Prostate gland (tissue), 2 donors: Measurements from ENCODE around the gene MCM6. TPM values are rescaled to one million over a fixed set of nuclear protein-coding genes. Genes with fewer than 3 reads are reported as not detected.
"Not testable (repeated sequence)": the region's sequence is repeated elsewhere in the genome, so short reads cannot be mapped to it uniquely, and the experiment has no call there.

ENCODE experiments used
- DNase-seq: peaks from one replicate; pipeline ENCODE4 v3.0.0-alpha.2; 2019; ENCODE audit warnings: low spot score
- H3K27ac ChIP-seq, 2 donors: fragments of 200-600 bp; sonication (generic); 2 replicates each; pipeline ENCODE4 v1.5.1; 2017 to 2019
- H3K27me3 ChIP-seq: fragments of 200-600 bp; sonication (generic); replicated peaks from 2 replicates; pipeline ENCODE4 v1.5.1; 2019; ENCODE audit not compliant: insufficient read depth
- H3K36me3 ChIP-seq, 2 donors: fragments of 200-600 bp; sonication (generic); 1 replicate in 1 of 2; 2 replicates in 1 of 2; pipeline versions ENCODE4 v1.5.1 to v1.8.1; 2017 to 2019
- H3K4me1 ChIP-seq: fragments of 200-600 bp; sonication (generic); replicated peaks from 2 replicates; pipeline ENCODE4 v1.5.1; 2019
- H3K4me3 ChIP-seq, 2 donors: fragments of 200-600 bp; sonication (generic); 2 replicates each; pipeline ENCODE4 v1.5.1; 2017 to 2019
- H3K9me3 ChIP-seq: fragments of 200-600 bp; sonication (generic); 2 replicates; pipeline ENCODE4 v1.5.1; 2017
- CTCF ChIP-seq, 4 experiments: fragments of 200-600 bp in 2 of 4; fragments of 450-650 bp in 2 of 4; sonication (generic) in 2 of 4; IDR thresholded peaks; 1 replicate in 3 of 4; 2 replicates in 1 of 4; pipeline ENCODE4 v1.5.1; 2016 to 2019; ENCODE audit warnings: antibody characterized with exemption in 4 of 4, mild to moderate bottlenecking in 2 of 4, moderate library complexity in 2 of 4
- POLR2A ChIP-seq: fragments of 450-650 bp; IDR thresholded peaks from one replicate; pipeline ENCODE4 v1.6.1; 2016; ENCODE audit warnings: antibody characterized with exemption, mild to moderate bottlenecking
- POLR2AphosphoS5 ChIP-seq: sonication (generic); formaldehyde crosslinking; IDR thresholded peaks from one replicate; pipeline ENCODE4 v1.6.1; 2017; ENCODE audit warnings: antibody characterized with exemption
- WGBS: methylation state at CpG from one replicate; pipeline ENCODE4 v1.1.5; 2018; 5-methylcytosine and 5-hydroxymethylcytosine counted together
- intact Hi-C: fragments of 100-400 bp; cut with DNase I; formaldehyde crosslinking; loops from one replicate; pipeline ENCODE4 v1.14.2; 2022
- total RNA-seq, 2 donors: library from RNA; depleted of rRNA; stranded (reverse); fragments of >200 nt; gene quantifications; one replicate each; pipeline ENCODE4 v1.1.0, GENCODE V29; 2016

Gene MCM6
- total RNA-seq, 2 donors from 2014 or later, result 6.8 to 19.8 TPM

GRCh38 chr2:135890149-135890548, 13.9 kb upstream of the MCM6 start:
- H3K4me1 ChIP-seq, result no peaks in the 10 kb centered on the region
- H3K4me3 ChIP-seq, result no peak overlapping the region
- H3K9me3 ChIP-seq, result no peaks in the 10 kb centered on the region
- H3K27ac ChIP-seq, result no peak overlapping the region
- TF ChIP-seq POLR2A (no peak), CTCF (IDR thresholded peaks at IDR 0.05) (no peak), POLR2AphosphoS5 (no peak)
- WGBS, result 94% methylated on average over 4 of the region's 4 CpGs
- intact Hi-C loops, result no loop called here
- no peak for DNase-seq
- no peaks in the 10 kb centered on the region for H3K36me3 ChIP-seq
- no peaks in the 10 kb centered on the region for H3K27me3 ChIP-seq

DNA sequence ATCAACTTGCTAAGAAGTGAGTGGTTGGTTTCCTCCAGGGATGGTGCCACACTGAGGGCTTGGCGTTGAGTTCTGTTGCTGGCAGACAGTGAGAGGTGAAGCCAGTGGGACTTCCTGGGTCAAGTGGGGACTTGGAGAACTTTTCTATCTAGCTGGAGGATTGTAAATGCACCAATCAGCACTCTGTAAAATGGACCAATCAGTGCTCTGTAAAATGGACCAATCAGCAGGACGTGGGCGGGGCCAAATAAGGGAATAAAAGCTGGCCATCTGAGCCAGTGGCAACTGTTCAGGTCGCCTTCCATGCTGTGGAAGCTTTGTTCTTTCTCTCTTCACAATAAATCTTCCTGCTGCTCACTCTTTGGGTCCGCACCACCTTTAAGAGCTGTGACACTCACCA, 12.3 kb upstream of the MCM6 start:
- H3K27ac ChIP-seq, DNase-seq, H3K27me3 ChIP-seq, H3K4me3 ChIP-seq, intact Hi-C loops, H3K4me1 ChIP-seq, H3K36me3 ChIP-seq, H3K9me3 ChIP-seq: not testable (repeated sequence)
- 82% methylated on average over 5 of the region's 5 CpGs for WGBS

DNA sequence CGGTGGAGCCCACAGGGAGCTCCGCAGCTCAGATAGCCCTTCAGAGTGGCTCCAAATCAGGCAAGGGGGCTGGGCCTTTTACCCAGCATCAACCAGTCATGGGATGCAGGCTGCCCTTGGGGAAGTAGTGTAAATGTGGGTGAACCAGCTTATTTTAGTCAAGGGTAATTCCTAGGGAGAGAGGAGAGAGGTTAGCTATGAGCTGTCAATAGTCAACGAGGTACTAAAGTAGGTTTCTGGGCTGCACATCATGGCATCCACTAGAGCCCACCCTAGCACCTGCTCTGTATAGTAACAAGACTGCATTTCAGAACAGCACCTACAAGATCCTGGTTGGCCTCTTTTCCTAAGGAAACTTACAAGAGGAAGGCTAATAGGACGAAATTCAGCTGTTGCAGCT, 9.5 kb upstream of the MCM6 start:
- Histone ChIP-seq H3K4me1 (no peaks in the 10 kb centered on the region), H3K27me3 (no peaks in the 10 kb centered on the region), H3K9me3 (no peaks in the 10 kb centered on the region), H3K27ac (no peak overlapping the region), H3K4me3 (no peak overlapping the region), H3K36me3 (no peaks in the 10 kb centered on the region)
- intact Hi-C loops, result no loop called here
- no peak for TF ChIP-seq POLR2A
- TF ChIP-seq CTCF (IDR thresholded peaks at IDR 0.05), result no peak
- no peak for TF ChIP-seq POLR2AphosphoS5
- DNase-seq, result no peak
- 96% methylated on average over 4 of the region's 4 CpGs for WGBS

DNA sequence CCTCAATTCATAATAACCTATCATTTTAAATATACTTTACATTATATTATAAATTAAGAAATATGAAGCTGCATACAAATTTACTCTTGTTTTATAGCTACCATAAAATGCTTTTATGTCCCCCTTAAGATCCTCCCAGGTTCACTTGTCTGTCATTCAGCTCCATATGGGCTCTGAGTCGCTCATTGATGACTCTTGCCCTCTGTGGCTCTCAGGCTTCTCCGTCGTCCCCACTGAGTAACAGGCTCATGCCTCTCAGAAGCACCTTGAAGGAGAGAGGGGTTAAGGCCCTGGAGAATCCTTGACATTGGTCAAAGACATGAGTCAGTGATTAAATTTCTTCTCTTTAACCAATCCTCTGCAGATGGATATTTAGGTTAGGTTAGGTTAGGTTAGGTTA, 6.2 kb upstream of the MCM6 start:
- H3K4me1 ChIP-seq, result no peaks in the 10 kb centered on the region
- intact Hi-C loops, result no loop called here
- 42% methylated on average over 3 of the region's 3 CpGs for WGBS

GRCh38 chr2:135876770-135877169, 527 bp upstream of the MCM6 start:
- Histone ChIP-seq H3K4me3 (peak overlapping the region; percentile 55 to 62), H3K27ac (peak overlapping the region; percentile 68 to 80)
- H3K4me1 ChIP-seq, H3K9me3 ChIP-seq, H3K36me3 ChIP-seq, DNase-seq, H3K27me3 ChIP-seq: not testable (repeated sequence)
- intact Hi-C loops, result loop anchor here (10.0 kb wide), 1 partner anchor 132 kb away; the partner anchor contains the start of gene UBXN4
- 83% methylated on average over 15 of the region's 15 CpGs for WGBS

More for the DNA sequence above, 6.2 kb upstream of the MCM6 start:
- no peak for DNase-seq
- no peak for TF ChIP-seq CTCF (IDR thresholded peaks at IDR 0.05)
- TF ChIP-seq POLR2AphosphoS5, result no peak
- no peak for TF ChIP-seq POLR2A
- no peaks in the 10 kb centered on the region for H3K36me3 ChIP-seq
- no peaks in the 10 kb centered on the region for H3K27me3 ChIP-seq
- no peak overlapping the region for H3K4me3 ChIP-seq
- H3K9me3 ChIP-seq, result no peaks in the 10 kb centered on the region
- H3K27ac ChIP-seq, result no peak overlapping the region

- no peaks in the 10 kb centered on the region for H3K27me3 ChIP-seq
Observed at GRCh38 chr2:135875491-135876065, 665 bp downstream of the MCM6 start.

More at GRCh38 chr2:135875491-135876065, 665 bp downstream of the MCM6 start:
- TF ChIP-seq CTCF (IDR thresholded peaks at IDR 0.05) (no peak), POLR2A (no peak), POLR2AphosphoS5 (no peak)
- Histone ChIP-seq H3K4me3 (peak overlapping the region; percentile 55 to 62), H3K4me1 (no peaks in the 10 kb centered on the region), H3K36me3 (no peaks in the 10 kb centered on the region), H3K9me3 (no peaks in the 10 kb centered on the region), H3K27ac (peak overlapping the region; percentile 68 to 80)
- intact Hi-C loops, result loop anchor here (10.0 kb wide), 1 partner anchor 131 kb away; the partner anchor contains the start of gene UBXN4
- DNase-seq, result peak; percentile 42
- 1% methylated on average over 26 of the region's 26 CpGs for WGBS
